ENCODE results near the gene RAB6C.

RAB6C gene

GRCh38 chr2:129984426-129984825 lies 5.0 kb downstream of the RAB6C start:
- TF ChIP-seq REST (IDR thresholded peaks at IDR 0.05; ENCODE audit: insufficient read depth in 1 of 2, low read depth in 2 of 2, low read length in 2 of 2) (no peak), SIN3A (IDR thresholded peaks at IDR 0.05; ENCODE audit: borderline replicate concordance, insufficient read depth, low read length) (no peak), POLR2AphosphoS5 (IDR thresholded peaks at IDR 0.05; ENCODE audit: low read depth, low read length) (no peak), FOXP2 (optimal IDR thresholded peaks at IDR 0.05; ENCODE audit: borderline replicate concordance, extremely low read depth, extremely low read length, insufficient read depth) (no peak), TAF1 (IDR thresholded peaks at IDR 0.05; ENCODE audit: borderline replicate concordance, insufficient read depth, low read length) (no peak)

GRCh38 chr2:130019402-130019801 lies 39.9 kb downstream of the RAB6C start:
- TF ChIP-seq POLR2AphosphoS5 (IDR thresholded peaks at IDR 0.05; ENCODE audit: low read depth, low read length) (no peak), SIN3A (IDR thresholded peaks at IDR 0.05; ENCODE audit: borderline replicate concordance, insufficient read depth, low read length) (no peak), REST (IDR thresholded peaks at IDR 0.05; ENCODE audit: insufficient read depth in 1 of 2, low read depth in 2 of 2, low read length in 2 of 2) (no peak), TAF1 (IDR thresholded peaks at IDR 0.05; ENCODE audit: borderline replicate concordance, insufficient read depth, low read length) (no peak), FOXP2 (optimal IDR thresholded peaks at IDR 0.05; ENCODE audit: borderline replicate concordance, extremely low read depth, extremely low read length, insufficient read depth) (no peak)
